Stimulated activated CD8-positive, alpha-beta memory T cell treated with anti-CD3 and anti-CD28 coated beads, Interleukin-15, amount 100 ng/mL, for 24 hours (primary cell): ENCODE data around the gene MCTP1.

ENCODE experiments used
- DNase-seq: peaks from one replicate; pipeline ENCODE4 v3.0.0-alpha.2; 2020; ENCODE audit warnings: low read depth

The MCTP1 gene

GRCh38 chr5:94751460-94751859 lies 533.4 kb downstream of the MCTP1 start:
- no peak for DNase-seq

- no peak for DNase-seq
Observed at GRCh38 chr5:94750681-94751080, 534.2 kb downstream of the MCTP1 start.

- DNase-seq, result no peak
Observed at GRCh38 chr5:94749042-94749441, 535.9 kb downstream of the MCTP1 start.

- DNase-seq, result no peak
Observed at GRCh38 chr5:94748212-94748611, 536.7 kb downstream of the MCTP1 start.

GRCh38 chr5:94747371-94747770 lies 537.5 kb downstream of the MCTP1 start:
- DNase-seq, result no peak

GRCh38 chr5:94746731-94747124 lies 538.2 kb downstream of the MCTP1 start:
- no peak for DNase-seq

- DNase-seq, result no peak
Observed at GRCh38 chr5:94745786-94746730, 538.8 kb downstream of the MCTP1 start.

GRCh38 chr5:94744906-94745305 lies 540.0 kb downstream of the MCTP1 start:
- no peak for DNase-seq

GRCh38 chr5:94742852-94743251 lies 542.0 kb downstream of the MCTP1 start:
- no peak for DNase-seq

GRCh38 chr5:94740286-94740685 lies 544.6 kb downstream of the MCTP1 start:
- no peak for DNase-seq

GRCh38 chr5:94736498-94736897 lies 548.4 kb downstream of the MCTP1 start:
- no peak for DNase-seq

- no peak for DNase-seq
Observed at GRCh38 chr5:94731471-94731870, 553.4 kb downstream of the MCTP1 start.

GRCh38 chr5:94725142-94725541 lies 559.8 kb downstream of the MCTP1 start:
- DNase-seq, result no peak

- no peak for DNase-seq
Observed at GRCh38 chr5:94715768-94716167, 569.1 kb downstream of the MCTP1 start.

- no peak for DNase-seq
Observed at GRCh38 chr5:94711785-94712184, 573.1 kb downstream of the MCTP1 start.

GRCh38 chr5:94709277-94709676 lies 575.6 kb downstream of the MCTP1 start:
- DNase-seq, result no peak

GRCh38 chr5:94707359-94707758 lies 577.5 kb downstream of the MCTP1 start:
- no peak for DNase-seq

GRCh38 chr5:94705427-94705826 lies 579.5 kb downstream of the MCTP1 start:
- DNase-seq, result no peak

GRCh38 chr5:94702729-94703128 lies 582.2 kb downstream of the MCTP1 start:
- no peak for DNase-seq

- no peak for DNase-seq
Observed at GRCh38 chr5:94700592-94700991, 584.3 kb downstream of the MCTP1 start.

- DNase-seq, result no peak
Observed at GRCh38 chr5:94699562-94699961, 585.3 kb downstream of the MCTP1 start.

- DNase-seq, result no peak
Observed at GRCh38 chr5:94698197-94698596, 586.7 kb downstream of the MCTP1 start.

- DNase-seq, result no peak
Observed at GRCh38 chr5:94694671-94695070, 590.2 kb downstream of the MCTP1 start.

GRCh38 chr5:94693845-94694370 lies 591.0 kb downstream of the MCTP1 start:
- no peak for DNase-seq
